ENCODE measurements around the gene RRP36.

- TF ChIP-seq EZH2phosphoT487 (IDR thresholded peaks at IDR 0.05; ENCODE audit: low read depth, severe bottlenecking, unreplicated experiment) (no peak), CTCF (IDR thresholded peaks at IDR 0.05; ENCODE audit: poor library complexity) (no peak)
Measured at GRCh38 chr6:42989923-42990322, 31.5 kb upstream of the RRP36 start.

Data from hepatocyte (in vitro differentiated cells).